Stimulated activated CD4-positive, alpha-beta T cell treated with anti-CD3 and anti-CD28 coated beads, TNF-alpha, amount 100 ng/mL, for 24 hours (primary cell): ENCODE results near the gene MBD5.

Experiments used
- DNase-seq, 3 experiments: peaks; one replicate each; pipeline ENCODE4 v3.0.0-alpha.2; 2020; ENCODE audit warnings: low read depth in 3 of 3

The MBD5 gene

DNA sequence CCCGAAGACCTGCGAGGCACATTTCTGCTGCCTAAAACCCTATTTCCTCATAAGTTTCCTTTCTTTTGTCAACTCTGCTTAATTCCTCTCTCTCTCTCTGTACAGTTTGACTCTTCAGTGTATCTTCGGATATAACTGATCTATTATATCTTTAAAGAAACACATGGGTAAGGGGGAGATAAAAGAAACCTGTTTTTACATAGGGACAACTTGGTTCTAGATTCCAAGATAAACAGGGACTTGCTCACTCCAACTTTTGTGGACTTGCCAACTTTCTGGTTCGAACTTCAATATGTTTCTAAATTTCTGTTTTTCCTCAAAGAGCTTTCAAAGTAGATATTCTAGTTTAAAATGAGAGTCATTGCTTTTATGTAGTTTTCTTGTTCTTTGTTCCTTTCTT is 441.0 kb downstream of the MBD5 start:
- DNase-seq, result no peak

DNA sequence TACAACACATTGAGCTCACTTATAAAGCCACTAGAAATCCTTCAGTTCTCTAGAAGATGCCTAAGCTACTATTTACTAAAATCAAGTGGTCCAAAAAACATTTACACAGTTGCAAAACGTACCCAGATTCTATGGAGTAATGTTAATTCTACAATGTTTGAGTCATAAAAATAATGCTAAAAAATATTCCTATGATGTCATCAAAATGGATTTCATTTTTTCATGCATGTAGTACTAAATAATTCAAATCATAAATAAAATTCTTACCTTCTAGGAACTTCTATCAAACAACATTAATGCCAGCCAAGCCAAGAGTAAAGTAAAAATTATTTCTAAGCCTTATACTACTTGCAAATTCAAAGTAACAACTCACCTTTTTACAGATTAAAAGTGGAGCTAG is 454.7 kb downstream of the MBD5 start:
- DNase-seq, result no peak

DNA sequence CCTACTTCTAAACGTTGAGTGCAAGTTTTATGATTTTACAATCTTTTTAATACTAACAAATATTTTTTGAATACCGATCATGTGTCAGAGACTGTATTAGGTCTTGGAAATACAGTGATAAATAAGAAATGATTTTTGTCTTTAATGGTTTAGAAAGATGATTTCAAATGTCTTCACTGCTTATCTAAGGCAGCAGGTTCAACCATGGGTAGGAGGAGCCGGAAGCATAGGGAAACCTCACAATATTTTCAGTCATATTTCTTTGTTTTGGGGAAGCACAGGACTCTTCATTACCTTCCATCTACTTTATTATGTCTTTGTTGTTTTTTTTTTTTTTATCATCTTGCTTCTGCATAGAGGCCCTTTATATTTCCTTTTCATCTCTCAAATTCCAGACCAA is 458.5 kb downstream of the MBD5 start:
- DNase-seq, result no peak

DNA sequence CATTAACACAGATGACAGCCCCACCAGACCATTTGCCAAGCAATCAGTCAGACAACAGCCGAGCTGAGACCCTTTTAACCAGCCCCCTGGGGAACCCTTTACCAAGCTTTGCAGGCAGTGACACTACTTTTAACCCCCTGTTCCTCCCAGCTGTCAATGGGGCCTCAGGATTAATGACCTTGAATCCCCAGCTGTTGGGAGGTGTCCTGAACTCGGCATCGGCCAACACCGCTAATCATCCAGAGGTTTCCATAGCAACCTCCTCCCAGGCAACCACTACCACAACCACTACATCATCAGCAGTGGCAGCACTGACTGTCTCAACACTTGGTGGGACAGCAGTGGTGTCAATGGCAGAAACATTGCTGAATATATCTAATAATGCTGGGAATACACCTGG is 462.8 kb downstream of the MBD5 start:
- DNase-seq, result no peak

DNA sequence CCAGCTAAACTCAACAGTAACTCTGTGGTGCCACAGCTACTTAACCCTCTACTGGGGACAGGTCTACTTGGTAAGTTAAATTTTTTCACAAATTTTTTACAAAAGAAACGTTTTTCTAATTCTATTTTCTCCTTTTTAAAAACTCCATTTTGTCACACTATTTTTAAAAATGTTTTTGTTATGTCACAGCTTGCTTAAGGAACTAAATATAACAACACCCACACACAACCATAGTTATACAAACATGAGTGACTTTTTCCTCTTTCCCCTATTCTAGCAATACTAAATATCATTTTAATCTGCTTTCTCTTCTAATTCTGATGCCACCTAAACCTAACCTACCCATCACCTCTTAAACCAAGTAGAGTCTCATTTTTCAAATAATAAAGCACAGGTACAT is 463.2 kb downstream of the MBD5 start:
- DNase-seq, result no peak

DNA sequence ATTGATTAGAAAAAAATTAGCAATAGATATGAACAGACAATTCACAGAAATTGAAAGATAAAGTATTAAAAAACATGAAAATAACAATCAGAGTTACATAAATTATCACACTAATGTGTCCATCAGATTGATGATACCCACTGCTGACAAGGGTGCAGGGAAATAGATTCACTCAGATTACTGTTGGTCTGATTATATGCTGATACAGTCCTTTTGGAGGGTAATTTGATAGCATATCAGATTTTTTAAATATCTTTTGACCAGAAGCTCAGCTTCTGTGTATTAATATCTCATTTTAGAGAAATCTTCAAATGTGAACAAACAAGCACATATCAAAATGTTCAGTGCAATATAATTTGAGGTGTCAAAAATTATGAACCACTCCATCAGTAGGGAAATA is 465.8 kb downstream of the MBD5 start:
- no peak for DNase-seq

DNA sequence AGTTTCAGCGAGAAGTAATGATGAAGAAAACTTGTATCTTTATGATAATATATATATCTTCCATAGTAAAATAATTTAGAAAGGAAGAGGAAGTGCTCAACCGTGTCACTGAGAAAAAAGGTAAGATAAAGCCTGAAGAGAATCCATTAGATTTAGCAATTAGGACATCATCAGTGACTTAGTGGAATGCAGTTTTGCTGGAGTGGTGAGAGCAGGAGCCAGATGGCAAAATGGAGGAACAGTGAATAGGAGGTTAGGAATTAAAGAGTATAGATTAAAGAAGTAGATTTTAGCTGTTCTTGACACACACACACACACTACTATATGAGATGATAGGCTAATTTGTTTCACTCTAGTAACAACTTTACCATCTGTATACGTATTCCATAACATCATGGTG is 466.5 kb downstream of the MBD5 start:
- no peak for DNase-seq

DNA sequence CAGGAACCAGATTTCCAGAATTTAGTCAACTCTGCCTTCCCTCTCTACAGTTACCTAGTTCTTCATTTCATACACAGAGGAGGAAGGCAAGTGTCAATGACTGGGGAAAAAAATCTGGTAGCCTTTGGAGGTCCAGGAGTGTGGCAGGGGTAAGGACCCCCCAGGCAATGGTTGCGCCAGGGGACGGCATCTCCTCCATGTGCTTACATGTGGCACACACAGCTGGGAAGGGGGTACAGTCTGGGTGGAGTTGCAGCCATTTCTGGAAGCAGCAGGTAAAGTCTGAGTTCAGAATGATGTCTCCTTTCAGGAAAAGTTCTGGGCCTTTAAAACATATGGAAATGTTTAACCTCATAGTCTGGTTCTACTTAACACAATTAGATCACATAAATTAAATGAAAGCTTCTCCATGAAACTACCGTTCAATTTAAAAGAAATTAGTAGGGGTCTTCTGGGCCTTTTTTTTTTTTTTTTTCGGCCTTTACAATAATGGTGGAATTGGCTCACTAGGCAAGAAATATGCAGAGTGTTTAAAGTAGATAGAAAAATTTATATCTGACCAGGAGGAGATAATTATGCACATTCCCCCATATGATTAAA is 470.0 kb downstream of the MBD5 start:
- no peak for DNase-seq

DNA sequence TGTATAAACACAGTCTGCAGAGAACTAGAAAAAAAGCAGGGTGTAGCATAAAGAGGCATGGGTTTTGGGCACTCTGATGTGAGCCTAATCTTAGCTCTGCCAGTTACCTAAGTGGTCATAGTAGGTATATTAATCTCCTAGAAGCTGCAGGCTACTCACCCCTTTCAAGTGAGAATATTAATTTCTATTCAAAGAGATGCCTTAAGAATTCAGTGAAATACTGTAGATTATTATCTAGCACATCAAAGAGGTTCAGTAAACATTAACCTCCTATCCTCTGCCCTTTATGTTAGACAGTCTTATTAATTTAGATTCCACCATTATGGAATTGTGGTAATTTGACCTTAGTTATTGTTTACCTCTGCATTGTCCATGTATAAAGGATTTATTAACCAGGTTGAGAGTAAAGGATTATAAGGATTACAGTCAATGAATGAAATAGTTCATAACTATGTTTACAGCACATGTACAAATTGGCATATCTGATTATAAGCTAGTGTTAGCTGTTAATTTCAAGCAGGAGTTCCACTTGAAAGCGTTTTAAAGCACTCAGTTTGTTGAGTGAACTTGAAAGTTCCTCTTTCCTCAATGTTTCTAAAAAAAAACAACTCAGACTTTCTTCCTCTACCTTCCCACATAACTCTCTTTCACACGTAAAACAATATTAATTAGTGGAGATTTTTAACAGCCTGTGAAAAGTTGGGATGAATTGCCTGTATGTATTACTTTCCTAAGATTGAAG is 473.1 kb downstream of the MBD5 start:
- no peak for DNase-seq

DNA sequence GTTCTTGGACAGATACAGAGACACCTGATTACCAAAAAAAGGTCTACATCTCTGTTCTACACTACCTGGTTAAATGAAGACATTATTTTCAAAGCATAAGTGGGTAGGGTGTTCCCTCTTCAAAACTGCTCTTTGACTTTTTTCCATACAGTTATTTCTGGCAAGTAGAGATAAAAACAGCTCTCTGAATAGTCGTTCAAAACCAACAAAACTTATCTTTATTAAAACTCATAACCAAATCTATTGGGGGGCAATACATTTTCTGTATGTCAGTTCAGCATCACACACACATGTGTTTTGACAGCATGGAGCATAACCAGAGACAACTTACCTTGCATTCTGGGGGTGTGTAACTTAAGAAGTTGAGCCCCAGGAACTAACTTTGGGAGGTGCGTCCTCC is 474.7 kb downstream of the MBD5 start:
- DNase-seq, result no peak

DNA sequence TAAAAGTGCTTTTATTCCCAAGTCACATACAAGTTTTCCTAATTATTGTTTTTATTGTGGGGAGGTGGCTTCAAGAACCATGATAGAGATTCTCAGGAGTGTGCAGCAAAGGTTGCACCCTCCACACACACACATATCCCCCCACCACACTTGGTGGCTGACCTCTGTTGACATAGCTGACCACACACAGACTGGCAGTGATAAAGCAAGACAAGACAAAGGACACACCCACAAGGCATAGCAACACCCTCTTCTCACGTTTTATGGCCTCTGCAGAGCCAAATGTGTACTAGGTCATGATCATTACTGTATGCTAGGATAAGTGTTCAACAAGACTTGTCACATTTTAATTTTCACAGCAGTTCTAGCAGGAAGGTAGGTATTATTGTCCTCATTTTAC is 480.7 kb downstream of the MBD5 start:
- no peak for DNase-seq

DNA sequence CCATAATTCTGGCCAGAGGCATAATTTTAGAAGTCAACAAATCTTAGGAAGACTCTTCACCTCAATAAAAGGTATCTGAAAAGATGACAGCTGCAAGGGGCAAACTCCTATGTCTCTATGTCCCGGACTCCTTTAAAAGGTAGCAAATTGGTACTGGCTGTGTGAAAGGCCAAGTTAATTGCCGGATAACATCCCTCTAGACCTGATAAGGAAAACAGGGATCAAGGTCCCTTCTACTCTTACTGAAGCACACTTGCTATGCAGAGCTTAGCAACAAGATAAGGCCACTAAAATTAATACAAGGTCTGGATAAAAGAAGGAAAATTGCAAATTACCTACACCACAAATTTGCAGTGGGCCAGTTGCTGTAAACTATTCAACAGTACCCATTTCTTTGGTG is 482.6 kb downstream of the MBD5 start:
- no peak for DNase-seq

DNA sequence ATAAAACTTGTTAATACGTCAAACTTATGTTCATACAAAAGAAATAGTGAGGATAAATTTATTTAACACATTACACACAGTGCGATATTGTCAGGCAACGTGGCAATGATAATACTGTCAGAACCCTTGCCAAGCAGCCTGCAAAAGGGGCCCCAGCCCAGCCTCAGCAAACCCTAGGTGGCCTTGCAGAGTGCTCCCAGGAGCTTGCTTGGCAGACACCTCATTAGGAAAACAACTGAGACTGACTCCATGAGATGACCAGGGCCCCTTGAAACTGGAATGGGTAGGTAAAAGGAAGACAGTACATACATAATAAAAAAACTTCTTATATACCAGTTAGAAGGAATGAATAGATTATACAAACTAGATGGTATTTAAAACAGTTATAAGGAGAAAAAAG is 487.1 kb downstream of the MBD5 start:
- DNase-seq, result no peak

DNA sequence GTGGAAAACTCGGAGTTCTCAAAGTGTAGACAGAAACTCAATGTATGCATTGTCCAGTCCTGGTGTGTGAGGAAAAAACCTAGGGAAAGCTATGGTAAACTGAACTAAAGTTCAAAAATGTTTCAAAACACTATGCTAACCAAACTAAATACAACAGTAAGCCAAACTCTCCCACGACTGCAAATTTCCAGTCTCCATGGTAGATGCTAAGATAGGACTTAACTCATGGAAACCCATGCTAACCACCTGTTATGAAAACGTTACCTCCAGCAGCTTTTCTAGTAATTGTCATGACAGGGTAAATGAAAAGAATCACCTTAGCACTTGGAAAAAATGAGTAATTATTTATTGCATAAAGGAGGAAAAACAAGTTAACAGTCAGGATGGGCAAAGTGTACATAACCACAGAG is 488.0 kb downstream of the MBD5 start:
- no peak for DNase-seq

DNA sequence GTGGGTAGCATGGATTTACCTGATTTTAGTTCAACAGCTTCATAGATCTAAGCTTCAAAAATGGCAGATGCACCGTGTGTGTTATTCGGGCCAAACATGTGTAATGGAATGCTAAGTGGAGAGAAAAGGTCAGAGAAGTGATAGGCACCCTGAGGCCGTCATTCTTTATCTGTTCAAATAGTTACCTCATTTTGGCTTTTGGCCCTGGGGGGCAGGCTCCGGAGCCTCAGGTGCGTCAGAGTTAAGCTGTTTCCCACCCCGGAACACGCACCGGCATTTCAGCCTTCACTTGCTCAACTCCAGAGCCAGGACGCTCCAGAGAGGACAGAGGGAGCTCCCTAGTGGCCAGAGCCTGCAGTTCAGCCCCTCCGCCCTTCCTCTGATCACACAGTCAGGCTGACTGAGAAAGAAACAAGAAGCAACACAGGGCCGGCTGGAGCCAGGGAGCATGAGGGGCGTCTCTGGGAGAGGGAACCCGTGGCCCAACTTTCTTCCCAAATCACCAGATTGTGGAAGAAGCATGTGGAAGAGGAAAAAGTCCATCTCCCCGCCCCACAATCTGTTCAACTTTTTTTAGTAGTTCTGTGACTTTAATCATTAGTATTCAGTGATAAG is 488.5 kb downstream of the MBD5 start:
- DNase-seq, result peak; percentile 57 to 85 (median 71)

DNA sequence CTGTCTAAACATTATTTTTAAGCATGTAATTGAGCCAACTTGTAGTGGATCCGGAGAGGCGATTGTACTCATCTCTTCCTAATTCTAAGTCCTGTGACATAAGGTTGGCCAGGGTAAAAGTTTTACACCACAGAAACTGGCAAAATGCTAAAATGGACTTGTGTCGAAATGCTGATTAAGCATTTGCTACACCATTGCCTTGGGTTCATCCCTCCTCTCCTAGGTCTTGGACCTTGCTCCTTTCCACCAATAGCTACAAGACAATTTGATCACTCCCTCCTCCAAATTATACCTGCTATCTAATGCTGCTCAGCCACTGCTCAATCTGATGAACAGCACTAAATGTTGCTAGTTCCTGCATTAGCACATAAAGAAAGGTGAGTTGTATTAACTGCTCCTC is 491.0 kb downstream of the MBD5 start:
- no peak for DNase-seq

DNA sequence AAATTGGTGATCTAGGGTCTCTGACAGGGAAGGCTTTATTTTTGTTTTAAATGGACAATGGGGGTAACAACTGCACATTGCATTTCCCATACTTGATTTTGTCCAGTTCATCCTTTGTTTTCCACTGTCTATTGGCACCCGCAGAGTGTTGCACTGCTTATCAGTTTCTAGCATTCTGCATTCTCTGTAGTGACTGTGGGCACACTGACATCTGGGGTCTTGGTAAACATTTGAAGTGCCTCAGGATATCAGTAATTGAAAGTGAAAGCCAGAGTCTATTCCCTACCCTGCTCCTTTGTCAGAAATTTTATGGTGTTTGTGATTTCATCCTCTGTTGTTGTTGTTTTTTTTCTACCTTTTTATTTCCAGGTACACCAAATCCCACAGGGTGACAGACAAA is 491.6 kb downstream of the MBD5 start:
- DNase-seq, result no peak

DNA sequence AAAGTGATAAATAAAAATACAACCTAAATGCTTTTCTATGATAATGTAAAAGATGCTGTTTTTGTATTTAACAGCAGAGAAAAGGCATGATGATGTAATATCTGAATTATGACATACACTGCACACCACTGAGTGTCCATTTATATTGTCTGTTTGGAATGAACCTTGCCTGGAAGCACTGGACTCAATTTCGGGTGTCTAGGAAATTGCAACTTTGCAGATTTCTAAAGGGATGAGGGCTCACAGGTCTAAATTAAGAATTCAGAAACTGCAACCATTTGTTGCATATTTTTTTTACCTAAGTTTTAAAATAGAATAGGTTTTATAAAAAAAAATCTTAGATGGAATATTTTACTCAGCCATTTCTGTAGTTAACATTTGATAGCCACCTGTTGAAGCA is 492.5 kb downstream of the MBD5 start:
- DNase-seq, result no peak

DNA sequence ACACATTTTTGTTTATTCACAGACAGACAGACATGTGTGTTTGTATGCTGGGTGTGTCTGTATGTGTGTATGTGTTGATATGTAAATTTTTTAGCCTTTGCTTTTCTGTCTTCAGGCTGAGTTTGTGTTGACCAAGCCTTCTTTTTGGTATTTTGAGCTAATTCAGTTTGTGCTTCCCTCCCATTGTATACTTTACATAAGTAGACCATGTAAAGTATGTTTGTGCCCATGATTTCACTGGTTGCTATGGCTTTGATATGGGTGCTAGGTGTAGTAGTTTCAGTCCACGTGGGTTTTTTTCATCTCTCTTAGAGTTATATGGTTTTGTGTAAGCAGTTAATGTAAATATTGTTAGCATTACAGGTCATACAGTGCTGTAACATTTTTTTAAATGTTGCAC is 494.2 kb downstream of the MBD5 start:
- DNase-seq, result no peak

DNA sequence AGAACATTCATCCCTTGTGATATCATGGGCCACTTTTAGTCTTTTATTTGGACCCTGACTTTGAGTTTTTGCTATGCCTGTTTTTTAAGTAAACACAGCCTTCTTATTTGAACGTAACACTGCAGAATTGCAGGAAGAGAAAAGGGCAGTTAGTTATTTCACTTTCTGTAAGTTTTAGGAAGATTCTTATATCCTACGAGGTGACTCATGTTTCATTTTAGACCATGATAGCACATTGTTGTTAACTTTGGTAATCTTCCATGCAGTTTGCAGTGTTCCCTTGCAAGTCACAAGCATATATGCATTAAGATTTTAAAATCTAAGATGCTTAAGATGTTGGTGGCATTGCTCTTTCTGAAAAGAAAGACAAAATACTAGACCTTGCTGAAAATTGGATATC is 495.1 kb downstream of the MBD5 start:
- no peak for DNase-seq

DNA sequence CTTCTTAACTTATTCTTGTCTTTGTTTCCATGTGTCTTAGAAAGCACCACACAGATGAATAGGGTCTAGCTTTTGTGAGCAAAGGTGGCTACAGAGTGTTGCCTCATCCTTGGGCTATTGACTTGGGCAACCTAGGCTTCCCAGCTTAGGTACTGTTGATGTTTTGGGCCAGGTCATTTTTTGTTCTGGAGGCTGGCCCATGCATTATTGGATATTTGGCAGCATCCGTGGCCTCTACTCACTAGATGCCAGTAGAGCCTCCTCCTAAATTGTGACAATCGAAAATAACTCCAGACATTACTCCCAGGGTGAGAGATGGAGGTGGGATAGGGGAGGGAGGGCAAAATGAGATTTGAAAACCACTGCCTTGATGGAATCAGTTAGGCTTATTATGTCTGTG is 496.4 kb downstream of the MBD5 start:
- no peak for DNase-seq

DNA sequence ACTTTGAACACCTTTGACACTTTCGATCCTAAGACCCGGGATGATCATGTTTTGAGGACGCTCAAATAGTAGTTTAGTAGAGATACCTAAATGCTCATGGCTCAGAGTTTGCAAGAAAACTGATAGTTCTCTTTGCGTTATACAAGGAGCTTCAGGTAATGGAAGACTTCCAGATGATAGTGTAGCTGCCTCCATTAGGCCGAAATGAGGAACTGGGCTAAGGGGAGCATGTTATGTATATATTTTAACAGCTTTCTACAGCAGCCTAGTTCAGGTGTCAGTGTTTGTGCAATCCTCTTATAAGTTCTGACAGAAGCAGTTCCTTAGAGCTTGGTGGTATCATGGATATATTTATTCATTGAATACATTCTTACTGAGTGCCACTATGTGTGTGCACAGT is 496.9 kb downstream of the MBD5 start:
- no peak for DNase-seq

DNA sequence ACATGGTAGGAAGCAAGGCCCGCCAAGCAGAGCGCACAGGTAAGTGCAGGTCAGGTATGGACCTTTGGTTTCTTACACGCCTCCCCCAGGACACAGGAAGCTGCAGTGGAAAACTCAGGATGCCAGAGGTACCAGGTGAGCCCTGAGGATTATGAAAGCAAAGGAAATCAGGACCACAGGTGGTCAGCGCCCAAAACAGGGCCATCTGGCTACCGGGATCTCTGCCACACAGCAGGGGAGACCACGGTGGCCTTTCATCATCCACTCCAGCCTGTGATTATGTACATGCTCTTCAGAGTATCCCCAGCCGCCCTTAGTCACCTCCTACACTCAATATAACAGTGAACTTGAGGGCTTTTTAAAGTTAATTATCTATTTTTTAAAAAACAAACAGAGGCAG is 498.1 kb downstream of the MBD5 start:
- no peak for DNase-seq

DNA sequence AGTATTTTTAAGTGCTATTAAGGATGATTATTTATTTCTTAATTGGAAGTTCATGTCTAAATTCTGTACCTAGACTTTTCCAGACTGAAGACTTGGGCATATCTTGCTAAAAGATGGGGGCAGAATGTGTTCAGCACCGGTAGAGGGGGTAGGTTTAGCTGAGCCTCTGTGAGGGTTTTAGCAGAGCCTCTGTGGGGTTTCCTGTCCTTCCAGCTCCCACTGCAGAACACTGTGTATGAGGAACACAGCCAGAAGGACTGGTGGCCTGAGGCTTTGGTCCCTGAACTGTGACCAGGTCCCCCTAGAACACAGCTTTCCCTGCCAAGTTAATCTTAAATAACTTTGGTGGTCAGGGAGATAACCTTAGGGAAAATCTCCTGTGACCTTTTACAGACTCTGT is 500.3 kb downstream of the MBD5 start:
- DNase-seq, result no peak
